Endothelial cell of umbilical vein (primary cell): ENCODE data around the gene CPNE6. TPM values are rescaled to one million over a fixed set of nuclear protein-coding genes. Genes with fewer than 3 reads are reported as not detected.

Experiments used
- BruUV-seq: library from RNA; stranded (reverse); fragments of 400-500 nt; replicated peaks from 2 replicates; lab custom pipeline; 2021; lab: Mats Ljungman, UMichigan
- CTCF ChIA-PET: fragments of 300-600, 350-600 bp; sonication (Branson Sonifier 250); formaldehyde crosslinking; loops from one replicate; lab custom pipeline; 2021; ENCODE audit warnings: antibody characterized with exemption, inconsistent platforms; lab: Charles Lee
- POLR2A ChIA-PET: fragments of 300-600, 350-600 bp; sonication (Branson Sonifier 250); formaldehyde crosslinking; loops from one replicate; lab custom pipeline; 2021; ENCODE audit warnings: antibody characterized with exemption, inconsistent platforms; lab: Charles Lee
- DNase-seq: peaks from one replicate; pipeline ENCODE4 v3.0.0-alpha.2; 2011; ENCODE audit warnings: low read depth, low spot score
- FAIRE-seq: peaks from 2 replicates; lab custom pipeline; 2011; peaks lifted over from hg19 to GRCh38; lab: Jason Lieb, UNC
- H2AFZ ChIP-seq: 2 replicates; pipeline ENCODE4 v1.6.0; 2012; ENCODE audit warnings: low read depth, low read length, control low read depth, inconsistent platforms
- H3K27ac ChIP-seq: 2 replicates; pipeline ENCODE4 v1.5.1; 2011; ENCODE audit warnings: low read depth, mild to moderate bottlenecking, control low read depth, low read length, moderate library complexity; ENCODE audit not compliant: insufficient read depth
- H3K27me3 ChIP-seq, 2 experiments: 2 replicates each; pipeline versions ENCODE4 v1.6.0 to v1.6.1; 2011; ENCODE audit warnings: low read length in 2 of 2, mixed read lengths in 1 of 2; ENCODE audit not compliant: control insufficient read depth in 2 of 2, insufficient read depth in 2 of 2
- H3K36me3 ChIP-seq, 2 experiments: 2 replicates in 1 of 2; 3 replicates in 1 of 2; pipeline ENCODE4 v1.5.1; 2011; ENCODE audit warnings: low read length in 2 of 2, mild to moderate bottlenecking in 1 of 2, moderate library complexity in 1 of 2; ENCODE audit not compliant: control insufficient read depth in 2 of 2, insufficient read depth in 2 of 2; ENCODE audit errors: extremely low read depth in 1 of 2
- H3K4me1 ChIP-seq: 3 replicates; pipeline ENCODE4 v1.5.1; 2011; ENCODE audit warnings: mild to moderate bottlenecking, low read length; ENCODE audit not compliant: control insufficient read depth, insufficient read depth; ENCODE audit errors: extremely low read depth
- H3K4me2 ChIP-seq: 2 replicates; pipeline ENCODE4 v1.6.1; 2011; ENCODE audit warnings: low read length, control low read depth, mixed read lengths; ENCODE audit not compliant: insufficient read depth
- H3K4me3 ChIP-seq, 3 experiments: fragments of 200-600 bp in 1 of 3; sonication (generic), shearing (Covaris generic) in 1 of 3; replicated peaks in 1 of 3; 2 replicates each; pipeline ENCODE4 v1.5.1; 2011 to 2016; ENCODE audit warnings: control low read depth in 3 of 3, low read length in 3 of 3, mild to moderate bottlenecking in 2 of 3, inconsistent platforms in 1 of 3, low read depth in 1 of 3, moderate library complexity in 1 of 3; ENCODE audit not compliant: insufficient read depth in 1 of 3
- H3K79me2 ChIP-seq: 2 replicates; pipeline ENCODE4 v1.6.0; 2012; ENCODE audit warnings: low read length, inconsistent platforms; ENCODE audit not compliant: control insufficient read depth, insufficient read depth
- H3K9ac ChIP-seq: replicated peaks from 2 replicates; pipeline ENCODE3; 2011; ENCODE audit warnings: low read length, control low read depth; ENCODE audit not compliant: insufficient read depth; ENCODE audit errors: extremely low read depth
- H3K9me1 ChIP-seq: replicated peaks from 3 replicates; pipeline ENCODE4 v1.6.0; 2011; ENCODE audit warnings: mild to moderate bottlenecking, low read length; ENCODE audit not compliant: control insufficient read depth, insufficient read depth; ENCODE audit errors: extremely low read depth
- H3K9me3 ChIP-seq: replicated peaks from 2 replicates; pipeline ENCODE4 v1.5.1; 2012; ENCODE audit warnings: low read length, inconsistent platforms; ENCODE audit not compliant: control insufficient read depth, insufficient read depth
- H4K20me1 ChIP-seq: replicated peaks from 2 replicates; pipeline ENCODE3; 2011; ENCODE audit warnings: mild to moderate bottlenecking, low read length; ENCODE audit not compliant: control insufficient read depth, insufficient read depth; ENCODE audit errors: extremely low read depth
- EZH2 ChIP-seq: IDR thresholded peaks from 2 replicates; pipeline ENCODE4 v1.6.1; 2012; ENCODE audit warnings: borderline replicate concordance, low read depth, mild to moderate bottlenecking, moderate library complexity, low read length, inconsistent platforms; ENCODE audit not compliant: severe bottlenecking
- FOS ChIP-seq: IDR thresholded peaks from 2 replicates; pipeline ENCODE4 v1.6.1; 2011; ENCODE audit warnings: mild to moderate bottlenecking, low read length, moderate library complexity, borderline replicate concordance; ENCODE audit not compliant: insufficient read depth
- GATA2 ChIP-seq: IDR thresholded peaks from 2 replicates; pipeline ENCODE4 v1.7.0; 2011; ENCODE audit warnings: low read depth, mild to moderate bottlenecking, moderate library complexity, mixed read lengths, low read length; ENCODE audit not compliant: insufficient read length, insufficient read depth
- JUN ChIP-seq: IDR thresholded peaks from 2 replicates; pipeline ENCODE4 v1.6.1; 2011; ENCODE audit warnings: borderline replicate concordance, low read depth; ENCODE audit not compliant: insufficient read length, insufficient read depth
- MYC ChIP-seq: IDR thresholded peaks from one replicate; pipeline ENCODE4 v1.6.1; 2011; ENCODE audit warnings: mild to moderate bottlenecking, low read depth, low read length
- POLR2A ChIP-seq: IDR thresholded peaks from 2 replicates; pipeline ENCODE4 v1.6.1; 2012; ENCODE audit warnings: low read depth, mild to moderate bottlenecking, control low read depth, low read length
- POLR2AphosphoS5 ChIP-seq: IDR thresholded peaks from 2 replicates; pipeline ENCODE4 v1.6.1; 2012; ENCODE audit warnings: low read depth, mild to moderate bottlenecking, control low read depth, low read length, moderate library complexity; ENCODE audit not compliant: insufficient read depth
- dilution Hi-C: fragments of 300-500 bp; cut with MboI; formaldehyde crosslinking; loops from one replicate; pipeline ENCODE4 v1.15.0; 2019; ENCODE audit warnings: low sequenced_read_pairs; ENCODE audit not compliant: extremely low pct_ligation_motif_present
- intact Hi-C: fragments of 100-400 bp; cut with micrococcal nuclease; formaldehyde crosslinking; loops from one replicate; pipeline ENCODE4 v1.10.0; 2022
- polyA plus RNA-seq, 4 experiments: library from polyadenylated mRNA; depleted of rRNA in 3 of 4; stranded (reverse) in 3 of 4; unstranded in 1 of 4; fragments of >200 nt; gene quantifications; 2 replicates each; pipeline versions ENCODE4 v1.2.1 to v1.2.3, GENCODE V29; 2011 to 2012; ENCODE audit warnings: missing spikeins in 1 of 4
- total RNA-seq: library from RNA; stranded (reverse); gene quantifications from 2 replicates; pipeline ENCODE4 v1.2.3, GENCODE V29; 2021
- TF ChIP-seq, protein P1 (sequence below): IDR thresholded peaks from 2 replicates; pipeline ENCODE4 v1.6.1; 2011; ENCODE audit not compliant: insufficient read depth, insufficient read length
- TF ChIP-seq, protein P2 (sequence below), 2 donors: IDR thresholded peaks; 1 replicate in 1 of 2; 2 replicates in 1 of 2; pipeline ENCODE4 v1.5.1; 2011; ENCODE audit warnings: low read length in 2 of 2, mild to moderate bottlenecking in 2 of 2, moderate library complexity in 2 of 2, control low read depth in 1 of 2, inconsistent platforms in 1 of 2, low read depth in 1 of 2; ENCODE audit not compliant: insufficient read depth in 1 of 2; ENCODE audit errors: extremely low read depth in 1 of 2

CPNE6 gene
- total and polyA plus RNA-seq, 2 donors (not counting 3 experiments of a cell fraction or from before 2014, with no cell fraction given) = not detected

DNA sequence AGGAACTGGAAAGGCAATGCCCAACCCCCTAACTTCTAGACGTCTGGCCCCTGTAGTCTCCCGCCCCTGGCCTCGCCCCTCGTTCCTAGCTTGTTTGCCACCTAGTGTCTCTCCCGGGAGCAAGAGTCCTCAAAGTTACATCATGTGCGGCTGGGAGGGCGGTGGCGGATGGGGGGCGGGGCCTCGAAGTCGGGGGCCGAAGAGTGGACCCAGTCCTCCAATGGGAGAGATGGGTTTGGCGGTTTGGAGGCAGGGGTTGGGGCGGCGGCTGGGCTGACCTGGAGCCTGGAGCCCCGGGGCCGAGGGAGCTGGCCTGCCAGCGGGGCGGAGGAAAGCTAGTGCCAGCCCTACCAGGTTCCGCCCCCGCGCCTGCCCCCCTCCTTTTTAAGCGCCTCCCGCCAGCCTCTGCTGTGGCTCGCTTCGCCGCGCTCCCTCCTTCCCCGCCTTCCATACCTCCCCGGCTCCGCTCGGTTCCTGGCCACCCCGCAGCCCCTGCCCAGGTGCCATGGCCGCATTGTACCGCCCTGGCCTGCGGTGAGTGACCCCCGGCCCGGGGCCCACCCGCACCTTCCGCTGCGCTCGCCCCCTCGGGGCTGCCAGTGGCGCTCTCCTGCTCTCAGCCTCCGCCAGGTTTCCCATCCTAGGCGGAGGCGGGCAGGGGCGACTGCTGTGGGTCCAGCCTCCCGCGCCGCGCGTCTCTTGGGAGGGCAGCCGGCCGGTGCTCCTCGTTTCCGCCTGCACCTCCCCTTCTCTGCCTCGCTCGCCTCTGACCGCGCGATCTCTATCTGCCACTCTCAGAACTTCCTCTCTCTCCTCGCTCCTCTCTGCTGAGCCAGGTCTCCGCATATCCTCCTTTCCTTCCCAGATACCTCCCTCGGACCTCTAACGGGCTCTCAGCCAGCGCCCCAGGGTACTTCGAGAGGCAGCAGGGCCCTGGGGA, 22.8 kb downstream of the CPNE6 start, which contains the start of gene PCK2:
PCK2 (plus strand) TSS at position 411 of the 940 bp plus-strand sequence; CDS start at position 506, 95 bp downstream.
- CTCF ChIA-PET = interaction anchor here (0.8 to 9.6 kb wide), 9 partner anchors 10 to 214 kb away, joined by 3 to 319 read pairs (median 5); partner anchors contain the start of genes CIDEB, DCAF11, IRF9 and NRL

More for the DNA sequence above, 22.8 kb downstream of the CPNE6 start, which contains the start of gene PCK2:
- Histone ChIP-seq H3K4me3 (peak within 1 kb of the TSS; percentile 71 to 82 (median 74)), H4K20me1 (no peaks in the 10 kb centered on the region), H3K4me1 (peaks cover 9% of the 10 kb centered on the region), H3K4me2 (peak within 1 kb of the TSS; percentile 85), H3K27ac (peak within 1 kb of the TSS; percentile 46), H3K9ac (peak within 1 kb of the TSS; percentile 78), H3K27me3 (no peaks in the 10 kb centered on the region), H3K9me1 (no peaks in the 10 kb centered on the region), H3K79me2 (peaks cover 4% of the 10 kb centered on the region), H3K36me3 (no peaks in the 10 kb centered on the region), H3K9me3 (no peaks in the 10 kb centered on the region), H2AFZ (peak within 1 kb of the TSS; percentile 92)
- TSS peak; percentile 74 for BruUV-seq
- POLR2A ChIA-PET = interaction anchor here (0.7 to 3.1 kb wide), 5 partner anchors 9 to 338 kb away, joined by 3 to 11 read pairs (median 3); partner anchors contain the start of genes DCAF11 and NRL
- intact Hi-C loops = loop anchor here (1.0 to 2.0 kb wide), 5 partner anchors 12 to 80 kb away; partner anchors contain the start of genes DCAF11, EMC9, IRF9 and NRL
- DNase-seq (peak; percentile 72), FAIRE-seq (peak; percentile 86)
- dilution Hi-C loops = no loop called here
- TF ChIP-seq POLR2A (peak; percentile 77), POLR2AphosphoS5 (peak; percentile 65), EZH2 (no peak), GATA2 (peak; percentile 75), MYC (no peak), JUN (no peak), FOS (no peak)
- TF ChIP-seq, protein P1, sequence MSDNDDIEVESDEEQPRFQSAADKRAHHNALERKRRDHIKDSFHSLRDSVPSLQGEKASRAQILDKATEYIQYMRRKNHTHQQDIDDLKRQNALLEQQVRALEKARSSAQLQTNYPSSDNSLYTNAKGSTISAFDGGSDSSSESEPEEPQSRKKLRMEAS = no peak
- TF ChIP-seq, protein P2, sequence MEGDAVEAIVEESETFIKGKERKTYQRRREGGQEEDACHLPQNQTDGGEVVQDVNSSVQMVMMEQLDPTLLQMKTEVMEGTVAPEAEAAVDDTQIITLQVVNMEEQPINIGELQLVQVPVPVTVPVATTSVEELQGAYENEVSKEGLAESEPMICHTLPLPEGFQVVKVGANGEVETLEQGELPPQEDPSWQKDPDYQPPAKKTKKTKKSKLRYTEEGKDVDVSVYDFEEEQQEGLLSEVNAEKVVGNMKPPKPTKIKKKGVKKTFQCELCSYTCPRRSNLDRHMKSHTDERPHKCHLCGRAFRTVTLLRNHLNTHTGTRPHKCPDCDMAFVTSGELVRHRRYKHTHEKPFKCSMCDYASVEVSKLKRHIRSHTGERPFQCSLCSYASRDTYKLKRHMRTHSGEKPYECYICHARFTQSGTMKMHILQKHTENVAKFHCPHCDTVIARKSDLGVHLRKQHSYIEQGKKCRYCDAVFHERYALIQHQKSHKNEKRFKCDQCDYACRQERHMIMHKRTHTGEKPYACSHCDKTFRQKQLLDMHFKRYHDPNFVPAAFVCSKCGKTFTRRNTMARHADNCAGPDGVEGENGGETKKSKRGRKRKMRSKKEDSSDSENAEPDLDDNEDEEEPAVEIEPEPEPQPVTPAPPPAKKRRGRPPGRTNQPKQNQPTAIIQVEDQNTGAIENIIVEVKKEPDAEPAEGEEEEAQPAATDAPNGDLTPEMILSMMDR (IDR thresholded peaks at IDR 0.05; ENCODE audit: extremely low read depth in 1 of 2, insufficient read depth in 1 of 2, low read depth in 1 of 2, low read length in 2 of 2) = peak in 1 of 2 donors; percentile 9
